Activated naive CD4-positive, alpha-beta T cell treated with anti-CD3 and anti-CD28 coated beads, Interleukin-2, amount 50 U/mL, for 72 hours (primary cell): ENCODE measurements around the gene TMBIM6. TPM values are rescaled to one million over a fixed set of nuclear protein-coding genes. Genes with fewer than 3 reads are reported as not detected.

ENCODE experiments used
- total RNA-seq, 2 donors: library from RNA; stranded (reverse); gene quantifications; one replicate each; pipeline ENCODE4 v1.2.3, GENCODE V29; 2022

TMBIM6 gene
- total RNA-seq, 2 donors from 2014 or later, result 361 to 467 TPM

Other genes starting within 250 kb of the TMBIM6 start
- 1 to 10 TPM in 1 of 2 donors, under 1 TPM in 1; 0.39 to 6.3 TPM for gene KCNH3, start 202.5 kb upstream of the TMBIM6 start, total RNA-seq
- 10 to 100 TPM; 62.8 to 70.5 TPM for gene MCRS1, start 173.4 kb upstream of the TMBIM6 start, total RNA-seq
- gene FAM186B, start 135.9 kb upstream of the TMBIM6 start, total RNA-seq, result under 1 TPM; 0.16 to 0.18 TPM
- gene PRPF40B, start 118.0 kb upstream of the TMBIM6 start, total RNA-seq, result 10 to 100 TPM in 1 of 2 donors, 1 to 10 TPM in 1; 5.1 to 10.1 TPM
- 10 to 100 TPM; 25.9 to 27.6 TPM for gene FMNL3, start 34.2 kb upstream of the TMBIM6 start, total RNA-seq
- gene NCKAP5L, start 86.9 kb downstream of the TMBIM6 start, total RNA-seq, result 1 to 10 TPM; 5.5 to 7.5 TPM
- 1 to 10 TPM; 2.5 to 5.4 TPM for gene BCDIN3D, start 101.5 kb downstream of the TMBIM6 start, total RNA-seq
- under 1 TPM; 0.52 to 0.78 TPM for gene FAIM2, start 162.3 kb downstream of the TMBIM6 start, total RNA-seq
- not detected for gene AQP2, start 209.2 kb downstream of the TMBIM6 start, total RNA-seq
- gene AQP5, start 220.3 kb downstream of the TMBIM6 start, total RNA-seq, result not detected
- gene AQP6, start 231.4 kb downstream of the TMBIM6 start, total RNA-seq, result not detected